DOHH2 (cell line): ENCODE measurements around the gene CNTNAP5.

Experiments
- H3F3A ChIP-seq: fragments of 200-600 bp; sonication (generic), shearing (Covaris generic); 2 replicates; pipeline ENCODE4 v1.6.0; 2016; ENCODE audit warnings: antibody characterized with exemption, mild to moderate bottlenecking; ENCODE audit not compliant: control insufficient read depth, insufficient read depth
- H3K27ac ChIP-seq: fragments of 200-600 bp; sonication (generic); 2 replicates; pipeline ENCODE4 v1.5.1; 2014; ENCODE audit warnings: low read depth, mild to moderate bottlenecking, low read length, moderate library complexity
- H3K27me3 ChIP-seq: fragments of 200-600 bp; sonication (generic); 2 replicates; pipeline ENCODE4 v1.6.1; 2014; ENCODE audit warnings: mild to moderate bottlenecking, low read length, mixed read lengths; ENCODE audit not compliant: control insufficient read depth
- H3K36me3 ChIP-seq: fragments of 200-600 bp; sonication (generic); 2 replicates; pipeline ENCODE4 v1.6.1; 2014; ENCODE audit warnings: mild to moderate bottlenecking, low read length, moderate library complexity, mixed read lengths; ENCODE audit not compliant: control insufficient read depth
- H3K4me1 ChIP-seq: fragments of 200-600 bp; sonication (generic); 2 replicates; pipeline ENCODE4 v1.6.1; 2014; ENCODE audit warnings: mild to moderate bottlenecking, low read length, mixed read lengths; ENCODE audit not compliant: control insufficient read depth
- H3K4me2 ChIP-seq: fragments of 200-600 bp; sonication (generic); 2 replicates; pipeline ENCODE4 v1.6.0; 2014; ENCODE audit warnings: mild to moderate bottlenecking, low read length, moderate library complexity
- H3K4me3 ChIP-seq: fragments of 200-600 bp; sonication (generic); 2 replicates; pipeline ENCODE4 v1.5.1; 2014; ENCODE audit warnings: mild to moderate bottlenecking, low read length, mixed read lengths
- H3K79me2 ChIP-seq: fragments of 200-600 bp; sonication (generic); 2 replicates; pipeline ENCODE4 v1.6.1; 2014; ENCODE audit warnings: mild to moderate bottlenecking, low read length, mixed read lengths; ENCODE audit not compliant: control insufficient read depth
- H3K9me2 ChIP-seq: fragments of 200-600 bp; sonication (generic); replicated peaks from 2 replicates; pipeline ENCODE4 v1.6.1; 2014; ENCODE audit warnings: mild to moderate bottlenecking, low read length, mixed read lengths; ENCODE audit not compliant: control insufficient read depth
- H3K9me3 ChIP-seq: fragments of 200-600 bp; sonication (generic); 2 replicates; pipeline ENCODE4 v1.6.1; 2014; ENCODE audit warnings: antibody characterized with exemption, low read length, mixed read lengths; ENCODE audit not compliant: control insufficient read depth, insufficient read depth
- H4K20me1 ChIP-seq: fragments of 200-600 bp; sonication (generic); 2 replicates; pipeline ENCODE4 v1.6.0; 2014; ENCODE audit warnings: low read depth, mild to moderate bottlenecking, antibody characterized with exemption, low read length, moderate library complexity; ENCODE audit not compliant: control insufficient read depth, insufficient read depth
- EZH2phosphoT487 ChIP-seq: fragments of 200-600 bp; sonication (generic); IDR thresholded peaks from 2 replicates; pipeline ENCODE4 v1.6.1; 2017; ENCODE audit warnings: borderline replicate concordance, mild to moderate bottlenecking, antibody characterized with exemption, low read length, moderate library complexity, mixed read lengths
- TF ChIP-seq, protein P1 (sequence below): fragments of 200-600 bp; sonication (generic); IDR thresholded peaks from one replicate; pipeline ENCODE4 v1.5.1; 2014; ENCODE audit warnings: antibody characterized with exemption, mild to moderate bottlenecking, low read depth, low read length; ENCODE audit not compliant: poor library complexity, severe bottlenecking

Gene CNTNAP5

DNA sequence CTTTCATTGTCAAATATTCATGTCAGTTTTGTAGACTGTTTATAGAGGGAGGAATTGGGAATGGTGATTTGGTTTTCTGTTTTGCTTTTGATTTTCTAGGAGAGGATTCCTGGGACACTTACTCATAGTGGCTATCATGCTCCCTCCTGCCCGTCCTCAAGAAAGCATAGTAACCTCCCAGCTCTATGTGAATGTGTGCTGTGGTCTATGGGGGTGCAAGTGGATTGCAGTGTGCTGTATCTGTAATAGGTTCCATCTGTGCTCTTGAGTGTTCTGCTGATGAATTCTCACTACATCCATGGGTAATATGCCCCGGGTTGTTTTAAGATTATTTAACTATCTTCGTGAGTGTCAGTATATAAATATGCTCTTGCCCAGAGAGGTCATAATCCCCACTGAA, 811.3 kb downstream of the CNTNAP5 start:
- Histone ChIP-seq H4K20me1 (no peaks in the 10 kb centered on the region), H3K4me3 (no peak overlapping the region), H3K27me3 (no peaks in the 10 kb centered on the region), H3K79me2 (no peaks in the 10 kb centered on the region), H3K4me2 (no peak overlapping the region), H3K27ac (no peak overlapping the region), H3K9me2 (no peaks in the 10 kb centered on the region), H3K9me3 (no peaks in the 10 kb centered on the region), H3K36me3 (no peaks in the 10 kb centered on the region), H3F3A (no peaks in the 10 kb centered on the region), H3K4me1 (no peaks in the 10 kb centered on the region)
- TF ChIP-seq, protein P1, sequence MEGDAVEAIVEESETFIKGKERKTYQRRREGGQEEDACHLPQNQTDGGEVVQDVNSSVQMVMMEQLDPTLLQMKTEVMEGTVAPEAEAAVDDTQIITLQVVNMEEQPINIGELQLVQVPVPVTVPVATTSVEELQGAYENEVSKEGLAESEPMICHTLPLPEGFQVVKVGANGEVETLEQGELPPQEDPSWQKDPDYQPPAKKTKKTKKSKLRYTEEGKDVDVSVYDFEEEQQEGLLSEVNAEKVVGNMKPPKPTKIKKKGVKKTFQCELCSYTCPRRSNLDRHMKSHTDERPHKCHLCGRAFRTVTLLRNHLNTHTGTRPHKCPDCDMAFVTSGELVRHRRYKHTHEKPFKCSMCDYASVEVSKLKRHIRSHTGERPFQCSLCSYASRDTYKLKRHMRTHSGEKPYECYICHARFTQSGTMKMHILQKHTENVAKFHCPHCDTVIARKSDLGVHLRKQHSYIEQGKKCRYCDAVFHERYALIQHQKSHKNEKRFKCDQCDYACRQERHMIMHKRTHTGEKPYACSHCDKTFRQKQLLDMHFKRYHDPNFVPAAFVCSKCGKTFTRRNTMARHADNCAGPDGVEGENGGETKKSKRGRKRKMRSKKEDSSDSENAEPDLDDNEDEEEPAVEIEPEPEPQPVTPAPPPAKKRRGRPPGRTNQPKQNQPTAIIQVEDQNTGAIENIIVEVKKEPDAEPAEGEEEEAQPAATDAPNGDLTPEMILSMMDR = no peak
- TF ChIP-seq EZH2phosphoT487 = no peak

DNA sequence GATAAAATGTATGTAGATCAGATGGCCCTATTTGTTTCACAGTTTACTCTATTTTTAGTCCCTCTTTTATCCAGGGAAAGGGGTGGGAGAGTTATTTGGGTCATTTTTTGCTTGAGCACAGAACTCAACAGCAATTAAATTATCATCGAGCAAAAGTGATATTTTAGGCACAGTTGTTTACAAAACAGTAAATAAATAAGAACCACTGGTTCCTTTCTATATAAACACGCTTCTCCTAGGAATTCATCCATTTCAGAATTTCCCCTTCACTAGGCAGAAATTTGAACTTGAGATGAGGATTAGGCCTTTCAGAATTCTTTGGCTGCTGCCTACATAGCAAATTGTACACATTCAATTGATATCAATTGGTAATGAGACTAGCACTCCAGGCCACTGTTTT, 812.4 kb downstream of the CNTNAP5 start:
- Histone ChIP-seq H3K4me2 (no peak overlapping the region), H3K9me3 (no peaks in the 10 kb centered on the region), H3F3A (no peaks in the 10 kb centered on the region), H4K20me1 (no peaks in the 10 kb centered on the region), H3K36me3 (no peaks in the 10 kb centered on the region), H3K27ac (no peak overlapping the region), H3K4me1 (no peaks in the 10 kb centered on the region), H3K4me3 (no peak overlapping the region), H3K9me2 (no peaks in the 10 kb centered on the region), H3K79me2 (no peaks in the 10 kb centered on the region), H3K27me3 (no peaks in the 10 kb centered on the region)
- TF ChIP-seq, protein P1 = no peak
- no peak for TF ChIP-seq EZH2phosphoT487

DNA sequence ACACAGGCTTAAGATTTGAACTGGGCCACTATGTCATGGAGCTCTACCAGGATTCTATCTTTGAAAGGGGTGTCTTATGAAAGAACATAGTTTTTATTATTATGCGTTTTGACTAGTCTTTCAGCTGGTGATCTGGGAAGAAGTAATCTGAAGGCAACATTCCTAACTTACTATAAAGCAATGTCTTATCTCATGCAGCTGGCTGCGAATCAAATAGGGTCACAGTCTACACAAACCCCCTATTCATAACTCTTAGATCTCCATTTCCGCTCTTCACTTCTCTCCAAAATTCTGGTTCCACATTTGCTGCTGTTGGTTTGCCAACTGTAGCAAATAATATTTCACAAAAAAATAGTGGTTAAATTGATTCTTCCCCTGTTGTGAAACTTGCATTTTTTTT, 813.3 kb downstream of the CNTNAP5 start:
- Histone ChIP-seq H3K79me2 (no peaks in the 10 kb centered on the region), H3K9me2 (no peaks in the 10 kb centered on the region), H3K4me3 (no peak overlapping the region), H3K4me1 (no peaks in the 10 kb centered on the region), H3K27me3 (no peaks in the 10 kb centered on the region), H3K4me2 (no peak overlapping the region), H4K20me1 (no peaks in the 10 kb centered on the region), H3K36me3 (no peaks in the 10 kb centered on the region), H3K27ac (no peak overlapping the region), H3K9me3 (no peaks in the 10 kb centered on the region), H3F3A (no peaks in the 10 kb centered on the region)
- no peak for TF ChIP-seq EZH2phosphoT487
- TF ChIP-seq, protein P1 = no peak

DNA sequence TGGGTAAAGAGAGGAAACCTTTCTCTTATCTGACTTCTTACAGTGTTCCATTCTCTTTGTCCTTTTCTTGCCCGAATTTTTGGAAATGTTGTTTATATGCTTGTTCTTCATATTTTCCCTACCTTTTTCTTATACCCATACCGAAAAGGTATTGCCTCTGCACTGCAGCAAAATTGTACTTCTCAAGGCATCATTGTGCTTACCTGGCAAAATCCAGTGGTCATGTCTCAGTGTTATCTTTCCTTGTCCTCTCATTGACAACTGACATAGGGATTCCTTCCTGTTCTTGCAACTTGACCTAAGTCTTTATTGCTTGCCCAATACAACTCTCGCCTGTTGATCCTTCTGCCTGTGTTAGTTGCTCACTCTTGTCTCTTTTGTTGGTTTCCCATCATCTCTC, 842.2 kb downstream of the CNTNAP5 start:
- TF ChIP-seq, protein P1 = no peak
- TF ChIP-seq EZH2phosphoT487 = no peak
- no peaks in the 10 kb centered on the region for H3K36me3 ChIP-seq

More for the DNA sequence above, 842.2 kb downstream of the CNTNAP5 start:
- Histone ChIP-seq H3K27me3 (no peaks in the 10 kb centered on the region), H3F3A (no peaks in the 10 kb centered on the region), H3K9me3 (no peaks in the 10 kb centered on the region), H3K4me3 (no peak overlapping the region), H3K79me2 (no peaks in the 10 kb centered on the region), H3K4me1 (no peaks in the 10 kb centered on the region), H3K9me2 (no peaks in the 10 kb centered on the region), H3K4me2 (no peak overlapping the region), H3K27ac (no peak overlapping the region), H4K20me1 (no peaks in the 10 kb centered on the region)
